ENCODE results near the gene DLEC1.
A peak's percentile ranks its signal among the peaks of the same experiment; 100 is the strongest.

The DLEC1 gene

DNA sequence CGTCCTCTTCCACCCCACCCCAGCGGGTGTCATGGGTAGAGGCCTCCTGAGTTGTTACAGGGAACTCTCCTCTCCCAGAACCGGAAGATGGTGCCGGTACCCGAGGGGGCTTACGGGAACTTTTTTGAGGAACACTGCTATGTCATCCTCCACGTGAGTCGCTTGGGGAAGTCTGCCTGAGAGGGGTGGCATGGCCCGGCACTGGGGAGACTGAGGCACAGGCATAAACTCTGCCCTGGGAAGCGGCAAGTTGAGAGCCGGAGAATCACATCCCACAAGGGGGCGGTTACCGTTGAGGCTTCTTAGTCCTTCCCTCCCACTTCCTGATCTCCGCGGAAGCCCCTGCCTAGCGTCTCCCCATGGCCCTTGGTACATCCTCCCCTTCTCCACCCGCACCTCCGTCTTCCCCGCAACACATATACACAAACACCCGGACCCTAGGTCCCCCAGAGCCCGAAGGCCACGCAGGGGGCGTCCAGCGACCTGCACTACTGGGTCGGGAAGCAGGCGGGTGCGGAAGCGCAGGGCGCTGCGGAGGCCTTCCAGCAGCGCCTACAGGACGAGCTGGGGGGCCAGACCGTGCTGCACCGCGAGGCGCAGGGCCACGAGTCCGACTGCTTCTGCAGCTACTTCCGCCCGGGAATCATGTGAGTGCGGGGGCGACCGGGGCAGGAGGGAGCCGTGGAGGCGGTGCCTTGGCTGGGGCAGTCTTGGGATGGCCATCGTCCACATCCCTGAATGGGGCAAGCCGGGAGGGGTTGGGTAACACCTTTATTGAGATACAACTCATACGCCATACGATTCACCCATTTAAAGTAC is 45.0 kb upstream of the DLEC1 start:
- H3K27ac ChIP-seq: peak overlapping the region; percentile 33; the same call in 1 of the 2 replicates
- H3K4me3 ChIP-seq (IDR thresholded peaks at IDR 0.05; ENCODE audit: insufficient read depth, low read depth, low read length): peak overlapping the region; percentile 29
- no peaks in the 10 kb centered on the region for H3K27me3 ChIP-seq (ENCODE audit: insufficient read depth, low read depth)
- TF ChIP-seq, protein P1, sequence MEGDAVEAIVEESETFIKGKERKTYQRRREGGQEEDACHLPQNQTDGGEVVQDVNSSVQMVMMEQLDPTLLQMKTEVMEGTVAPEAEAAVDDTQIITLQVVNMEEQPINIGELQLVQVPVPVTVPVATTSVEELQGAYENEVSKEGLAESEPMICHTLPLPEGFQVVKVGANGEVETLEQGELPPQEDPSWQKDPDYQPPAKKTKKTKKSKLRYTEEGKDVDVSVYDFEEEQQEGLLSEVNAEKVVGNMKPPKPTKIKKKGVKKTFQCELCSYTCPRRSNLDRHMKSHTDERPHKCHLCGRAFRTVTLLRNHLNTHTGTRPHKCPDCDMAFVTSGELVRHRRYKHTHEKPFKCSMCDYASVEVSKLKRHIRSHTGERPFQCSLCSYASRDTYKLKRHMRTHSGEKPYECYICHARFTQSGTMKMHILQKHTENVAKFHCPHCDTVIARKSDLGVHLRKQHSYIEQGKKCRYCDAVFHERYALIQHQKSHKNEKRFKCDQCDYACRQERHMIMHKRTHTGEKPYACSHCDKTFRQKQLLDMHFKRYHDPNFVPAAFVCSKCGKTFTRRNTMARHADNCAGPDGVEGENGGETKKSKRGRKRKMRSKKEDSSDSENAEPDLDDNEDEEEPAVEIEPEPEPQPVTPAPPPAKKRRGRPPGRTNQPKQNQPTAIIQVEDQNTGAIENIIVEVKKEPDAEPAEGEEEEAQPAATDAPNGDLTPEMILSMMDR (conservative IDR thresholded peaks at IDR 0.05; ENCODE audit: low read depth, low read length): no peak
- peaks cover 12% of the 10 kb centered on the region for H3K4me1 ChIP-seq (ENCODE audit: low read depth, poor library complexity, severe bottlenecking)
- H3K9ac ChIP-seq: peak overlapping the region; percentile 73
- H3K79me2 ChIP-seq (ENCODE audit: insufficient read depth, low read depth): no peaks in the 10 kb centered on the region
- no peaks in the 10 kb centered on the region for H3K36me3 ChIP-seq (ENCODE audit: insufficient read depth)
- H3K4me2 ChIP-seq: peak overlapping the region; percentile 17; the same call in 1 of the 2 replicates
- peak overlapping the region; percentile 61; the same call in 1 of the 2 replicates for H2AFZ ChIP-seq (ENCODE audit: low read depth)
- H4K20me1 ChIP-seq (ENCODE audit: insufficient read depth): no peaks in the 10 kb centered on the region

DNA sequence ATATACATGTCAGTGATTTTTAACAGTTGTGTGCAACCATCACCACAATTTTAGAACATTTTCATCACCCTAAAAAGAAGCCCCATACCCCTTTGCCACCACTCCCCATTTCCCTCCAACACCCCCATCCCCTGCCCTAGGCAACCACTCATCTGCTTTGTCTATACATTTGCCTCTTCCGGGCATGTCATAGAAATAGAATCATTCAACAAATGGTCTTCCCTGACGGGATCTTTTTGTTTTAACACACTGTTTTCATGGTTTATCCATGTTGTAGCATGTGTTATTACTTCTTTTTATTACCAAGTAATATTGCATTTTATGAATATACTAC is 44.4 kb upstream of the DLEC1 start:
- Histone ChIP-seq H3K79me2 (ENCODE audit: insufficient read depth, low read depth) (no peaks in the 10 kb centered on the region), H3K36me3 (ENCODE audit: insufficient read depth) (no peaks in the 10 kb centered on the region), H3K27me3 (ENCODE audit: insufficient read depth, low read depth) (no peaks in the 10 kb centered on the region), H3K9ac (peak overlapping the region; percentile 73; the same call in 1 of the 2 replicates), H3K4me2 (peak overlapping the region; percentile 33; the same call in 1 of the 2 replicates), H2AFZ (ENCODE audit: low read depth) (0 out of 2 replicates have a peak overlapping the region, but pooled peaks have one; percentile 26), H3K27ac (no peak overlapping the region; the same call in 1 of the 2 replicates), H3K4me1 (ENCODE audit: low read depth, poor library complexity, severe bottlenecking) (peaks cover 12% of the 10 kb centered on the region), H4K20me1 (ENCODE audit: insufficient read depth) (no peaks in the 10 kb centered on the region), H3K4me3 (IDR thresholded peaks at IDR 0.05; ENCODE audit: insufficient read depth, low read depth, low read length) (peak overlapping the region; percentile 29)
- TF ChIP-seq, protein P1 (conservative IDR thresholded peaks at IDR 0.05; ENCODE audit: low read depth, low read length): no peak

DNA sequence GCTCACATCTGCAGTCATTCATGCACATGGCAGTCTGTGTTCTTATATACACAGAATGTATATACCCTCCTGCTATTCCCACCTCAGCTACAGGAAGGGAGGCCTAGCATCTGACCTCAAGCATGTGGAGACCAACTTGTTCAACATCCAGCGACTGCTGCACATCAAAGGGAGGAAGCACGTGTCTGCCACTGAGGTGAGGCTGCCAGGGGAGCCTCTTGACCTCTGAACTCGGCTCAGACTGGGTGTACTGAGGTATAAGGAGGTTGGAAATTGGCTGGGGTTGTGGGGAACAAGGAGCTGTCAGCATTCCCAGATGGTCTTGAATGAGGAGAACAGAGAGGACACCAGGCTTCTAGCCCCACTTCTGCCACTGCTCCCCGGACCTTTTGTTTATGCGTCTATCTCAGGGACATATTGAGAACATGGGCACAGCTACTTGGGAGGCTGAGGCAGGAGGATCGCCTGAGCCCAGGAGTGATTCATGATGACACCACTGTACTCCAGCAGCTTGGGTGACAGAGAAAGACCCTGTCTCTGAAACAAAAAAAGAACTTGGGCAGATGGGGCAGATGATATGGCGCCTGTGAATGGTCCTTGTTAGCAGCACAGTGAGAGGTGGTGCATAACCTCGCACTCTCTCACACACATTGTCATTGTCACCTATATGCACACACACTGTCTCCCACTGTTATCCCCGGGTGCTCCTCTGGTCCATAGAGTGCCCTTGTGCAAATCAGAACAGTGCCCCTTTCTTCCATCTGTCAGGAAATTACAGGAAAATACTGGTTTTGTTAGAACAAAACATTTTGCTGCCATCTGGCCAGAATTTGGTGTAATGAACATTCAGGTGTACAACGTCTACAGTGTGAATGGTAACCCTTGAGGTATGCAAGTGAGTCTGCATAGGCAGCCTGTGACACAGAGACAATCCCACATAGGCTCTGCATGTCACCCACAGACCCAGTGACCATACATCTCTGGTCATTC is 43.1 kb upstream of the DLEC1 start:
- Histone ChIP-seq H3K27me3 (ENCODE audit: insufficient read depth, low read depth) (no peaks in the 10 kb centered on the region), H3K4me2 (no peak overlapping the region), H3K36me3 (ENCODE audit: insufficient read depth) (no peaks in the 10 kb centered on the region), H4K20me1 (ENCODE audit: insufficient read depth) (no peaks in the 10 kb centered on the region), H3K4me1 (ENCODE audit: low read depth, poor library complexity, severe bottlenecking) (peaks cover 12% of the 10 kb centered on the region), H3K4me3 (IDR thresholded peaks at IDR 0.05; ENCODE audit: insufficient read depth, low read depth, low read length) (no peak overlapping the region), H2AFZ (ENCODE audit: low read depth) (no peak overlapping the region), H3K27ac (no peak overlapping the region), H3K79me2 (ENCODE audit: insufficient read depth, low read depth) (no peaks in the 10 kb centered on the region), H3K9ac (no peak overlapping the region)
- TF ChIP-seq, protein P1 (conservative IDR thresholded peaks at IDR 0.05; ENCODE audit: low read depth, low read length): no peak

DNA sequence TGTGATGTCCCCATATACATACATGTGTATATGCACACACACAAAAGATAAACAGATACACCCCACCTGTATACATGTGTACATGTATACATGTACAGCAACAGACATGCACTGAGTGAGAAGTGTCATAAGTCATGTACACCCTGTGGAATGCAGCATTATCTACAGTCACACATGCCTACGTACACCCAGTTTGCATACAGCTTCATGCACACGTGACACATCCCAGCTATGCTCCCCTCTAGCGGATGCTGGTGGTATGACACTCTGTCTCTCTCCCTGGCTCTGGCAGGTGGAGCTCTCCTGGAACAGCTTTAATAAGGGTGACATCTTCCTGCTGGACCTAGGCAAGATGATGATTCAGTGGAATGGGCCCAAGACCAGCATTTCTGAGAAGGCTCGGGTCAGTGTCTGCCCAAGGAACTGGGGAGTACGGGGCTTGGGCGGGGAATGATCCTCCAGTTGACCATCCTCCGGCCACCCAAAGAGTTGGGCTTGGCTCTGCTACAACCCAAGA is 42.2 kb upstream of the DLEC1 start:
- no peaks in the 10 kb centered on the region for H4K20me1 ChIP-seq (ENCODE audit: insufficient read depth)
- no peak overlapping the region for H3K4me2 ChIP-seq
- H3K27me3 ChIP-seq (ENCODE audit: insufficient read depth, low read depth): no peaks in the 10 kb centered on the region
- TF ChIP-seq, protein P1 (conservative IDR thresholded peaks at IDR 0.05; ENCODE audit: low read depth, low read length): peak; percentile 87
- peaks cover 12% of the 10 kb centered on the region for H3K4me1 ChIP-seq (ENCODE audit: low read depth, poor library complexity, severe bottlenecking)
- H3K79me2 ChIP-seq (ENCODE audit: insufficient read depth, low read depth): no peaks in the 10 kb centered on the region
- H3K9ac ChIP-seq: no peak overlapping the region
- H3K4me3 ChIP-seq (IDR thresholded peaks at IDR 0.05; ENCODE audit: insufficient read depth, low read depth, low read length): no peak overlapping the region
- H2AFZ ChIP-seq (ENCODE audit: low read depth): no peak overlapping the region
- H3K36me3 ChIP-seq (ENCODE audit: insufficient read depth): no peaks in the 10 kb centered on the region
- no peak overlapping the region for H3K27ac ChIP-seq

Data from KMS-11 (cell line).